Smooth muscle cell of bladder (primary cell): ENCODE data around the gene PTPN20. TPM values are rescaled to one million over a fixed set of nuclear protein-coding genes. Genes with fewer than 3 reads are reported as not detected.

Experiments used
- total RNA-seq: library from RNA; depleted of rRNA; stranded (reverse); fragments of >200 nt; gene quantifications from 2 replicates; pipeline ENCODE4 v1.2.3, GENCODE V29; 2014

Gene PTPN20, protein sequence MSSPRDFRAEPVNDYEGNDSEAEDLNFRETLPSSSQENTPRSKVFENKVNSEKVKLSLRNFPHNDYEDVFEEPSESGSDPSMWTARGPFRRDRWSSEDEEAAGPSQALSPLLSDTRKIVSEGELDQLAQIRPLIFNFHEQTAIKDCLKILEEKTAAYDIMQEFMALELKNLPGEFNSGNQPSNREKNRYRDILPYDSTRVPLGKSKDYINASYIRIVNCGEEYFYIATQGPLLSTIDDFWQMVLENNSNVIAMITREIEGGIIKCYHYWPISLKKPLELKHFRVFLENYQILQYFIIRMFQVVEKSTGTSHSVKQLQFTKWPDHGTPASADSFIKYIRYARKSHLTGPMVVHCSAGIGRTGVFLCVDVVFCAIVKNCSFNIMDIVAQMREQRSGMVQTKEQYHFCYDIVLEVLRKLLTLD
- 0.14 and 1.5 TPM in 2 replicates for total RNA-seq

DNA sequence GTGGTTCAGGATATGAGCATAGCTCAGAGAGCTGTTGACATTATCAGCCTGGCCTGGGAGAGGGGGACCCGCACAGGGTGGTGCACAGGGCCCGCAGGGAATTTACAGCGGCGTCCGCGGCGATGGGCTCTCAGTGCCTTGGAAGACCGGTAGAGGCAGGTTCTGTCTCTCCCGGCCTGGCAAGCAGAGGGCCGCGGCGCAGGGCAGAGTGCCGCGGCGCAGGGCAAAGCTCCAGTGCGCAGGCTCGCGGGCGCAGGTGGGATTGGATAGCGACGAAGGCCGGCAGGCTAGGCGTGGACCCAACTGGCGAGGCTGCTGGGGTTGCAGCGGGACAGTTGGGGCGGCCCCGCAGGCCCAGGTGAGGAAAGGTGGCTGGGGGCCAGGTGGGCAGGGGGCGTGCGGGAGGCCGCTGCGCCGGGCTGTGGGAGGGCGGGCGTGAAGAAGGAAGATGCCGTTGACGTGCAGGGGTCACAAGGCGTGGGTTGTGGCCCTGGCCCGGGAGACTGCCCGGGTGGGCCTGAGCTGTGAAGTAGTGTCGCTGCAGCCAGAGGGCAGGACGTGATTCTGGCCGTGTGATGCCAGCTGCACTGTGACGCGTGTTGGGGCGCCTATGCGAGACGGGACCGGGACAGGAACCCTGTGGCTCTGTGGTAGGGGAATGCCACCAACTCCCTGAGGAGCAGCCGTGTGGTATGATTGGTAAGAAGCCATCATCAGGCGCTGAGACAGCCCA is at the start of gene PTPN20:
PTPN20 (plus strand) TSS at position 285 of the 733 bp plus-strand sequence. CDS start 21,072 bp downstream, outside the sequence.

